NCI-H1092 (cell line): ENCODE data around the gene CNPY4.

ENCODE experiments used
- DNase-seq: peaks from one replicate; lab custom pipeline; 2025; lab: John Stamatoyannopoulos, UW

Gene CNPY4

GRCh38 chr7:100119072-100119969 lies at the start of gene CNPY4, which contains the start of gene TAF6:
CNPY4 (plus strand) TSS chr7:100119634; CDS start chr7:100119745, 111 bp downstream.
TAF6 (minus strand) TSS chr7:100119358; CDS start chr7:100114209, 5,149 bp downstream.
- DNase-seq, result peak; percentile 96

GRCh38 chr7:100069991-100070390 lies 49.4 kb upstream of the CNPY4 start:
- DNase-seq, result no peak

GRCh38 chr7:100071018-100071723 lies 48.3 kb upstream of the CNPY4 start:
- DNase-seq, result no peak

- DNase-seq, result no peak
Observed at GRCh38 chr7:100072462-100072861, 47.0 kb upstream of the CNPY4 start.

GRCh38 chr7:100074841-100075240 lies 44.6 kb upstream of the CNPY4 start:
- no peak for DNase-seq

- no peak for DNase-seq
Observed at GRCh38 chr7:100075418-100075817, 44.0 kb upstream of the CNPY4 start.

- DNase-seq, result no peak
Observed at GRCh38 chr7:100077205-100077604, 42.2 kb upstream of the CNPY4 start.

GRCh38 chr7:100079024-100079560 lies 40.3 kb upstream of the CNPY4 start:
- DNase-seq, result no peak

- peak; percentile 35 for DNase-seq
Observed at GRCh38 chr7:100080907-100081534, 38.4 kb upstream of the CNPY4 start.

- DNase-seq, result peak; percentile 99
Observed at GRCh38 chr7:100081535-100082102, 37.8 kb upstream of the CNPY4 start, which contains the start of gene ZNF3. ZNF3 (minus strand) TSS chr7:100081723; CDS start chr7:100077357, 4,366 bp downstream.

- no peak for DNase-seq
Observed at GRCh38 chr7:100082978-100083377, 36.5 kb upstream of the CNPY4 start.

GRCh38 chr7:100085515-100085914 lies 33.9 kb upstream of the CNPY4 start:
- DNase-seq, result no peak

GRCh38 chr7:100087055-100087750 lies 32.2 kb upstream of the CNPY4 start:
- no peak for DNase-seq

- no peak for DNase-seq
Observed at GRCh38 chr7:100088095-100088620, 31.3 kb upstream of the CNPY4 start.

- peak; percentile 69 for DNase-seq
Observed at GRCh38 chr7:100088621-100089457, 30.6 kb upstream of the CNPY4 start, which contains the start of gene COPS6. COPS6 (plus strand) TSS chr7:100088969; CDS start chr7:100088991, 22 bp downstream.

GRCh38 chr7:100089458-100090196 lies 29.8 kb upstream of the CNPY4 start:
- no peak for DNase-seq

GRCh38 chr7:100090527-100091410 lies 28.7 kb upstream of the CNPY4 start:
- no peak for DNase-seq
